K562 (cell line): ENCODE data around the gene NT5DC1. TPM values are rescaled to one million over a fixed set of nuclear protein-coding genes. Genes with fewer than 3 reads are reported as not detected.

Experiments
- BCL6 ChIP-seq: fragments of 250-450 bp; sonication (Bioruptor Pico); IDR thresholded peaks from 2 replicates; pipeline ENCODE4 v1.4.0; 2020
- CBX1 ChIP-seq: sonication (generic); IDR thresholded peaks from 2 replicates; pipeline ENCODE4 v1.6.1; 2016; ENCODE audit warnings: antibody characterized with exemption, low read depth, mild to moderate bottlenecking
- E2F3 ChIP-seq: fragments of 250-450 bp; sonication (Bioruptor Pico); IDR thresholded peaks from 2 replicates; pipeline ENCODE4 v1.4.0; 2020; ENCODE audit warnings: mild to moderate bottlenecking
- E2F6 ChIP-seq, 2 experiments: IDR thresholded peaks; 2 replicates each; pipeline ENCODE4 v1.6.1; 2011; ENCODE audit warnings: borderline replicate concordance in 1 of 2, control low read depth in 1 of 2, low read depth in 1 of 2, low read length in 1 of 2, mild to moderate bottlenecking in 1 of 2, mixed read lengths in 1 of 2, moderate library complexity in 1 of 2; ENCODE audit not compliant: insufficient read depth in 1 of 2, insufficient read length in 1 of 2, poor library complexity in 1 of 2, severe bottlenecking in 1 of 2; ENCODE audit errors: extremely low read depth in 1 of 2
- EGR1 ChIP-seq: fragments of 450-650 bp; conservative IDR thresholded peaks from 2 replicates; pipeline ENCODE4 v1.6.1; 2017; ENCODE audit warnings: mild to moderate bottlenecking
- ELK1 ChIP-seq: sonication (generic); formaldehyde crosslinking; IDR thresholded peaks from 2 replicates; pipeline ENCODE4 v1.8.1; 2022; ENCODE audit warnings: missing genetic modification reagents
- FOXJ2 ChIP-seq: fragments of 200-800 bp; sonication (Bioruptor generic); IDR thresholded peaks from 2 replicates; pipeline ENCODE4 v1.6.1; 2016; ENCODE audit warnings: missing genetic modification characterization, missing compliant biosample characterization
- HDAC1 ChIP-seq, 2 experiments: fragments of 450-650 bp; IDR thresholded peaks; 2 replicates each; pipeline ENCODE4 v1.6.1; 2016 to 2017; ENCODE audit warnings: inconsistent platforms in 1 of 2, mild to moderate bottlenecking in 1 of 2, moderate library complexity in 1 of 2
- KAT7 ChIP-seq: sonication (generic); formaldehyde crosslinking; IDR thresholded peaks from 2 replicates; pipeline ENCODE4 v1.8.0; 2022; ENCODE audit warnings: missing genetic modification reagents, mild to moderate bottlenecking, borderline replicate concordance
- KDM5B ChIP-seq: fragments of 200-600 bp; sonication (generic); IDR thresholded peaks from 2 replicates; pipeline ENCODE4 v1.6.1; 2012; ENCODE audit warnings: low read depth, mild to moderate bottlenecking, moderate library complexity, low read length, control low read depth, inconsistent platforms; ENCODE audit not compliant: insufficient replicate concordance
- KLF16 ChIP-seq: IDR thresholded peaks from 2 replicates; pipeline ENCODE4 v1.6.1; 2016; ENCODE audit warnings: antibody characterized with exemption
- MYC ChIP-seq, 2 experiments: fragments of 250-450 bp in 1 of 2; sonication (Bioruptor Pico) in 1 of 2; IDR thresholded peaks; 2 replicates each; pipeline versions ENCODE4 v1.5.1 to v1.6.1; 2012 to 2021; ENCODE audit warnings: low read depth in 2 of 2, borderline replicate concordance in 1 of 2, improper control_type of control experiment in 1 of 2, low read length in 1 of 2, mild to moderate bottlenecking in 1 of 2, moderate library complexity in 1 of 2
- MYNN ChIP-seq, 2 experiments: sonication (generic); formaldehyde crosslinking in 1 of 2; IDR thresholded peaks; 2 replicates each; pipeline versions ENCODE4 v1.5.0 to v1.6.1; 2016 to 2020; ENCODE audit warnings: antibody characterized with exemption in 1 of 2, missing genetic modification reagents in 1 of 2
- NCOA6 ChIP-seq: fragments of 450-650 bp; IDR thresholded peaks from 2 replicates; pipeline ENCODE4 v1.6.1; 2017; ENCODE audit warnings: mild to moderate bottlenecking
- PHB ChIP-seq: fragments of 250-450 bp; sonication (Bioruptor Pico); IDR thresholded peaks from 2 replicates; pipeline ENCODE4 v1.5.0; 2021
- RB1 ChIP-seq: fragments of 450-650 bp; IDR thresholded peaks from 2 replicates; pipeline ENCODE4 v1.6.1; 2017; ENCODE audit warnings: low read depth, mild to moderate bottlenecking
- RBBP5 ChIP-seq: fragments of 200-600 bp; sonication (generic); IDR thresholded peaks from 2 replicates; pipeline ENCODE4 v1.6.1; 2012; ENCODE audit warnings: borderline replicate concordance, mild to moderate bottlenecking, low read length, control low read depth, inconsistent platforms; ENCODE audit not compliant: insufficient read depth, poor library complexity, severe bottlenecking
- ZBTB11 ChIP-seq, 3 experiments: fragments of 200-800 bp in 1 of 3; fragments of 250-450 bp in 1 of 3; fragments of 450-650 bp in 1 of 3; sonication (Bioruptor Pico) in 1 of 3; sonication (Bioruptor generic) in 1 of 3; formaldehyde crosslinking in 1 of 3; IDR thresholded peaks; 2 replicates each; pipeline versions ENCODE4 v1.6.1 to v1.8.0; 2016 to 2022; ENCODE audit warnings: mild to moderate bottlenecking in 2 of 3, missing genetic modification characterization in 2 of 3, missing compliant biosample characterization in 1 of 3, moderate library complexity in 1 of 3
- ZFP1 ChIP-seq: fragments of 450-650 bp; formaldehyde crosslinking; IDR thresholded peaks from 2 replicates; pipeline ENCODE4 v1.4.0; 2020; ENCODE audit warnings: mild to moderate bottlenecking, mixed read lengths
- ZNF146 ChIP-seq: IDR thresholded peaks from one replicate; pipeline ENCODE4 v1.6.1; 2018; ENCODE audit warnings: missing compliant biosample characterization; ENCODE audit not compliant: unreplicated experiment
- ZNF668 ChIP-seq: fragments of 250-450 bp; sonication (Bioruptor Pico); IDR thresholded peaks from 2 replicates; pipeline ENCODE4 v1.8.0; 2022; ENCODE audit warnings: mild to moderate bottlenecking, inconsistent platforms
- polyA plus RNA-seq, 8 experiments: library from polyadenylated mRNA; depleted of rRNA in 4 of 8; stranded (reverse) in 5 of 8; unstranded in 3 of 8; fragments of >200 nt; fragmentation: Nextera tagmentation in 2 of 8; fragmentation: Illumina TruSeq in 1 of 8; extraction: Ambion mirVana in 2 of 8; extraction: Trizol in 1 of 8; gene quantifications; 2 replicates each; pipeline versions ENCODE4 v1.2.1 to v1.2.3, GENCODE V29; 2011 to 2014; ENCODE audit warnings: inconsistent platforms in 1 of 8, missing spikeins in 1 of 8
- total RNA-seq, 7 experiments: library from RNA; depleted of rRNA in 6 of 7; stranded (reverse); fragments of >200 nt in 6 of 7; fragmentation: Illumina TruSeq in 2 of 7; extraction: Trizol in 2 of 7; gene quantifications; 2 replicates each; pipeline versions ENCODE4 v1.2.1 to v1.2.3, GENCODE V29; 2011 to 2021; ENCODE audit warnings: low replicate concordance in 1 of 7

The NT5DC1 gene
- total and polyA plus RNA-seq, 9 of the 15 experiments (the other 6 are each of a cell fraction or from before 2014, with no cell fraction given): 4.9 to 28.5 (median 16.3) TPM

- TF ChIP-seq EGR1: no peak
- TF ChIP-seq KLF16: 0 out of 2 replicates have a peak, but pooled peaks have one; percentile 9
- peak; percentile 12 for TF ChIP-seq ZNF146 (CRISPR knock-in tag)
- TF ChIP-seq ZNF668 (CRISPR knock-in tag): no peak
- no peak for TF ChIP-seq FOXJ2 (tag)
- TF ChIP-seq E2F6 (IDR thresholded peaks at IDR 0.05; ENCODE audit: borderline replicate concordance in 1 of 2, extremely low read depth in 1 of 2, insufficient read depth in 1 of 2, insufficient read length in 1 of 2, low read depth in 1 of 2, low read length in 1 of 2, poor library complexity in 1 of 2, severe bottlenecking in 1 of 2): peak; percentile 65 to 88
- peak in 1 of 2 experiments; percentile 58; a peak in 2 of 4 replicates for TF ChIP-seq HDAC1 (IDR thresholded peaks at IDR 0.05)
- no peak for TF ChIP-seq BCL6
- no peak for TF ChIP-seq NCOA6
- TF ChIP-seq ELK1: no peak
- no peak for TF ChIP-seq PHB
- peak in 1 of 3 experiments; percentile 86; a peak in 3 of 6 replicates for TF ChIP-seq ZBTB11 (CRISPR knock-in tag; IDR thresholded peaks at IDR 0.05)
- peak; percentile 92 for TF ChIP-seq RB1
- TF ChIP-seq CBX1: peak; percentile 83
- TF ChIP-seq MYNN (IDR thresholded peaks at IDR 0.05): no peak; the same call in 1 of the 2 replicates
- no peak for TF ChIP-seq MYNN (CRISPR knock-in tag; IDR thresholded peaks at IDR 0.05)
- peak; percentile 88 for TF ChIP-seq KDM5B
- TF ChIP-seq RBBP5: peak; percentile 87
- TF ChIP-seq ZFP1 (CRISPR knock-in tag): no peak
- 0 out of 2 replicates have a peak, but pooled peaks have one; percentile 40 for TF ChIP-seq E2F3 (CRISPR knock-in tag)
- peak; percentile 84; the same call in 1 of the 2 replicates for TF ChIP-seq KAT7 (CRISPR knock-in tag)
- TF ChIP-seq MYC (IDR thresholded peaks at IDR 0.05; ENCODE audit: low read depth, low read length): peak; percentile 53; the same call in 1 of the 2 replicates
- no peak for TF ChIP-seq MYC (CRISPR knock-in tag; IDR thresholded peaks at IDR 0.05; ENCODE audit: borderline replicate concordance, low read depth)
Observed at GRCh38 chr6:116100419-116101301, at the start of gene NT5DC1 (continued).
